Skin epidermis (tissue), 12 donors: ENCODE measurements around the gene STEAP3.

Experiments used
- H3K27ac ChIP-seq, 21 experiments: fragments of 200-600 bp; sonication (generic) in 11 of 21; one replicate each; pipeline ENCODE4 v1.5.0; 2020; ENCODE audit warnings: mild to moderate bottlenecking in 3 of 21, inconsistent platforms in 2 of 21, moderate library complexity in 2 of 21
- H3K4me3 ChIP-seq, 7 experiments: fragments of 200-600 bp; sonication (generic) in 2 of 7; one replicate each; pipeline ENCODE4 v1.5.0; 2020; ENCODE audit warnings: inconsistent platforms in 2 of 7, mild to moderate bottlenecking in 2 of 7, moderate library complexity in 1 of 7

The STEAP3 gene

GRCh38 chr2:119283873-119284331, 60.3 kb downstream of the STEAP3 start:
- peak overlapping the region in 18 of 21 experiments; percentile 57 to 82 (median 76) for H3K27ac ChIP-seq
- H3K4me3 ChIP-seq: no peak overlapping the region

- H3K4me3 ChIP-seq: no peak overlapping the region
- no peak overlapping the region for H3K27ac ChIP-seq
Measured at GRCh38 chr2:119286661-119287060, 63.0 kb downstream of the STEAP3 start.

- Histone ChIP-seq H3K27ac (no peak overlapping the region), H3K4me3 (no peak overlapping the region)
Measured at GRCh38 chr2:119288576-119288975, 64.9 kb downstream of the STEAP3 start.

GRCh38 chr2:119289093-119289492, 65.5 kb downstream of the STEAP3 start:
- H3K27ac ChIP-seq: peak overlapping the region in 1 of 21 experiments; percentile 14

GRCh38 chr2:119289642-119290041, 66.0 kb downstream of the STEAP3 start:
- Histone ChIP-seq H3K27ac (peak overlapping the region in 1 of 21 experiments; percentile 14), H3K4me3 (no peak overlapping the region)

More at GRCh38 chr2:119289093-119289492, 65.5 kb downstream of the STEAP3 start:
- no peak overlapping the region for H3K4me3 ChIP-seq

GRCh38 chr2:119290859-119291587, 67.4 kb downstream of the STEAP3 start:
- H3K4me3 ChIP-seq: no peak overlapping the region
- H3K27ac ChIP-seq: no peak overlapping the region

GRCh38 chr2:119291588-119292167, 68.0 kb downstream of the STEAP3 start:
- Histone ChIP-seq H3K4me3 (no peak overlapping the region), H3K27ac (no peak overlapping the region)

GRCh38 chr2:119292226-119292625, 68.6 kb downstream of the STEAP3 start:
- no peak overlapping the region for H3K4me3 ChIP-seq

GRCh38 chr2:119293254-119293653, 69.6 kb downstream of the STEAP3 start:
- no peak overlapping the region for H3K27ac ChIP-seq
- no peak overlapping the region for H3K4me3 ChIP-seq

More at GRCh38 chr2:119292226-119292625, 68.6 kb downstream of the STEAP3 start:
- no peak overlapping the region for H3K27ac ChIP-seq

GRCh38 chr2:119293900-119294299, 70.3 kb downstream of the STEAP3 start:
- Histone ChIP-seq H3K4me3 (no peak overlapping the region), H3K27ac (no peak overlapping the region)

GRCh38 chr2:119294671-119295070, 71.0 kb downstream of the STEAP3 start:
- Histone ChIP-seq H3K4me3 (no peak overlapping the region), H3K27ac (no peak overlapping the region)

- H3K27ac ChIP-seq: no peak overlapping the region
- no peak overlapping the region for H3K4me3 ChIP-seq
Measured at GRCh38 chr2:119295688-119296375, 72.2 kb downstream of the STEAP3 start.

- Histone ChIP-seq H3K27ac (no peak overlapping the region), H3K4me3 (no peak overlapping the region)
Measured at GRCh38 chr2:119301413-119301812, 77.8 kb downstream of the STEAP3 start.

- H3K27ac ChIP-seq: peak overlapping the region in 1 of 21 experiments; percentile 76
Measured at GRCh38 chr2:119304847-119305246, 81.2 kb downstream of the STEAP3 start.

GRCh38 chr2:119305497-119306195, 82.0 kb downstream of the STEAP3 start:
- H3K4me3 ChIP-seq: peak overlapping the region in 3 of 7 experiments; percentile 6 to 25 (median 6)
- H3K27ac ChIP-seq: peak overlapping the region in 9 of 21 experiments; percentile 26 to 76 (median 67)

More at GRCh38 chr2:119304847-119305246, 81.2 kb downstream of the STEAP3 start:
- H3K4me3 ChIP-seq: no peak overlapping the region

GRCh38 chr2:119306196-119306590, 82.6 kb downstream of the STEAP3 start:
- H3K27ac ChIP-seq: peak overlapping the region in 9 of 21 experiments; percentile 26 to 76 (median 67)
- peak overlapping the region in 3 of 7 experiments; percentile 6 to 25 (median 6) for H3K4me3 ChIP-seq

GRCh38 chr2:119307419-119308140, 83.9 kb downstream of the STEAP3 start:
- H3K4me3 ChIP-seq: no peak overlapping the region
- H3K27ac ChIP-seq: peak overlapping the region in 3 of 21 experiments; percentile 65 to 68 (median 67)

- Histone ChIP-seq H3K4me3 (no peak overlapping the region), H3K27ac (no peak overlapping the region)
Measured at GRCh38 chr2:119308793-119309330, 85.2 kb downstream of the STEAP3 start.

GRCh38 chr2:119311371-119311770, 87.7 kb downstream of the STEAP3 start:
- no peak overlapping the region for H3K4me3 ChIP-seq
- H3K27ac ChIP-seq: no peak overlapping the region
